Measurements from ENCODE around the gene PRDM7.

DNA sequence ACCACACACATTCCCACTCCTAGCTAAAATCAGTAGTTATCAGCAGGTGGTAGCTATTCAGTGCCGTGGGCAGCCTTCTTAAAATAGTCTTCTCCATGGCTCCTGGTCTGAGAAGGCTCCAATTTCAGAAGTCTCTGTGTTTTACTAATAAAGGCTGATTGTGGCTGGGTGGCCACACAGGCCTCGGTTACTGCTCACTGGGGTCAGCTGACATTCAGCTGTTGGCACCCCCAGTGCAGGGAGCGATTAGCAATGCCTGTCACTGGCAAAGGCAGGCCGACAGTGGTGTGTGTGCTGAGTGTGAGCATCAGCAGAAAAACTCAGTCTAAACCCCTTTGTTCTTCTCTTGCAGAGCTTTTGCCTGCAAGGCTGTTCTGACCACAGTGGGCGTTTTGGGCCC is 41.2 kb downstream of the PRDM7 start:
- TF ChIP-seq, protein P1, sequence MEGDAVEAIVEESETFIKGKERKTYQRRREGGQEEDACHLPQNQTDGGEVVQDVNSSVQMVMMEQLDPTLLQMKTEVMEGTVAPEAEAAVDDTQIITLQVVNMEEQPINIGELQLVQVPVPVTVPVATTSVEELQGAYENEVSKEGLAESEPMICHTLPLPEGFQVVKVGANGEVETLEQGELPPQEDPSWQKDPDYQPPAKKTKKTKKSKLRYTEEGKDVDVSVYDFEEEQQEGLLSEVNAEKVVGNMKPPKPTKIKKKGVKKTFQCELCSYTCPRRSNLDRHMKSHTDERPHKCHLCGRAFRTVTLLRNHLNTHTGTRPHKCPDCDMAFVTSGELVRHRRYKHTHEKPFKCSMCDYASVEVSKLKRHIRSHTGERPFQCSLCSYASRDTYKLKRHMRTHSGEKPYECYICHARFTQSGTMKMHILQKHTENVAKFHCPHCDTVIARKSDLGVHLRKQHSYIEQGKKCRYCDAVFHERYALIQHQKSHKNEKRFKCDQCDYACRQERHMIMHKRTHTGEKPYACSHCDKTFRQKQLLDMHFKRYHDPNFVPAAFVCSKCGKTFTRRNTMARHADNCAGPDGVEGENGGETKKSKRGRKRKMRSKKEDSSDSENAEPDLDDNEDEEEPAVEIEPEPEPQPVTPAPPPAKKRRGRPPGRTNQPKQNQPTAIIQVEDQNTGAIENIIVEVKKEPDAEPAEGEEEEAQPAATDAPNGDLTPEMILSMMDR (IDR thresholded peaks at IDR 0.05; ENCODE audit: borderline replicate concordance, extremely low read depth, low read length, poor library complexity, severe bottlenecking), result no peak
- TF ChIP-seq EZH2 (IDR thresholded peaks at IDR 0.05; ENCODE audit: borderline replicate concordance, low read depth, low read length, severe bottlenecking), result no peak
